ENCODE measurements around the gene EFCAB12. TPM values are rescaled to one million over a fixed set of nuclear protein-coding genes. Genes with fewer than 3 reads are reported as not detected.

The EFCAB12 gene
- total RNA-seq, 1 experiment from 2014 or later = not detected

Other genes starting within 250 kb of the EFCAB12 start
- gene CNBP, start 244.7 kb downstream of the EFCAB12 start, total RNA-seq (2014; rRNA removed; shearing (Covaris generic)) = 449 and 480 TPM in 2 replicates
- gene COPG1, start 179.0 kb downstream of the EFCAB12 start, total RNA-seq (2014; rRNA removed; shearing (Covaris generic)) = 87.3 and 89.5 TPM in 2 replicates
- 29.1 and 30.7 TPM in 2 replicates for gene HMCES, start 149.8 kb downstream of the EFCAB12 start, total RNA-seq (2014; rRNA removed; shearing (Covaris generic))
- 29.6 and 36.7 TPM in 2 replicates for gene MBD4, start 11.3 kb upstream of the EFCAB12 start, total RNA-seq (2014; rRNA removed; shearing (Covaris generic))
- 15.7 and 18.1 TPM in 2 replicates for gene IFT122, start 11.6 kb upstream of the EFCAB12 start, total RNA-seq (2014; rRNA removed; shearing (Covaris generic))
- gene RHO, start 100.0 kb upstream of the EFCAB12 start, total RNA-seq (2014; rRNA removed; shearing (Covaris generic)) = not detected in 2 replicates
- gene H1-8, start 114.5 kb upstream of the EFCAB12 start, total RNA-seq (2014; rRNA removed; shearing (Covaris generic)) = not detected in 2 replicates
- 91.1 and 95.8 TPM in 2 replicates for gene PLXND1, start 178.0 kb upstream of the EFCAB12 start, total RNA-seq (2014; rRNA removed; shearing (Covaris generic))